ENCODE measurements around the gene CDK17. TPM values are rescaled to one million over a fixed set of nuclear protein-coding genes. Genes with fewer than 3 reads are reported as not detected.

The CDK17 gene
- polyA plus RNA-seq, 1 donor = 35.2 TPM

- peaks cover 4% of the 10 kb centered on the region for H3K9me3 ChIP-seq (ENCODE audit: control insufficient read depth, low read depth, low read length)
- no peaks in the 10 kb centered on the region for H3K4me1 ChIP-seq (ENCODE audit: control insufficient read depth, insufficient read depth, low read length)
- DNase-seq = no peak
- H3K36me3 ChIP-seq (ENCODE audit: control insufficient read depth, insufficient read depth, low read length) = no peaks in the 10 kb centered on the region
- no peak overlapping the region for H3K4me3 ChIP-seq (ENCODE audit: low read length)
- H3K27me3 ChIP-seq (ENCODE audit: control insufficient read depth, insufficient read depth, low read length) = no peaks in the 10 kb centered on the region
- H3K27ac ChIP-seq (ENCODE audit: low read length) = no peak overlapping the region
These were observed 25.1 kb downstream of the CDK17 start for GRCh38 chr12:96375170-96375569.

DNA sequence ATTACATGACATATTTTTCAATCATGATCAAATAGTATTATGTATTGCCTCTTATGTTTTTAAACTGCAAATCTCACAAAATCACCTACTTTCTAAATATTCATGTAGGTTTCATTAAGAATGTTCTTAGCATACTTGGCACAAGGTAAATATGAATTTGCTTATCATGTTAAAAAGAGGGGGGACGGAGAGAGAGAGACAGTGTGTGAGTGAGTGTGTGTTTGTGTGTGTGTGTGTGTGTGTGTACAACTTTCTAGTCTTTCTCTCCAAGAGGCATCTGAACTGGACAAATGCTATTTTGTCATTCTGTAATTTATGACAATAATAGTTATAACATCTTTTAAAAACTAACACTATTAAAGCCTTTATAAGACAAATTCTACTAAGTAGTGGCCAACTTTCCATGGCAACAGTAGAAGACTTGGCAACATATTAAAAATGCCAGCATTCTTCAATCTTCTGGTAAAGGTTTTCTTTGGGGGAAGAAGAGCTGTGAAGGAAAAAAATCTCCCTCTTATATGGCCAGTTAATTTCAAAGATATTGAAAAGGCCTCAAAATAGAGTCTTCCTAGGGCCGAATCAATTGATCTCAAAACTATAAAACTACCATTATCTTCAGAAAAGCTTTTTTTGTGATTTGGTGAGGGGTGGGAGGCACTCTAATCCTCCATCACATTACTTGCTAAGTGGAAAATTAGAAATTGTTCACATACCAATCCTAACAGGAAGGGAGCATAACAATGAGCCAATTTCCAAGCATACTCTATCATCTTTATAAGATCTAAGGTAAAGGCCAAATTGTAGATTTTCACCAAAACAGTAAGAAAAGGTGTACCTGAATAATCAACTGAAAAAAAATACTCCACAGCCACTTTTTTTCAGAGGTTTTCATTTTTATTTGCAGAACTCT lies 28.2 kb downstream of the CDK17 start:
- WGBS (ENCODE audit: insufficient coverage, low lambda C conversion rate) = no CpG with 5 or more reads among the region's 2 CpGs
- Histone ChIP-seq H3K36me3 (ENCODE audit: control insufficient read depth, insufficient read depth, low read length) (no peaks in the 10 kb centered on the region), H3K4me3 (ENCODE audit: low read length) (no peak overlapping the region), H3K27ac (ENCODE audit: low read length) (no peak overlapping the region), H3K9me3 (ENCODE audit: control insufficient read depth, low read depth, low read length) (no peaks in the 10 kb centered on the region), H3K4me1 (ENCODE audit: control insufficient read depth, insufficient read depth, low read length) (no peaks in the 10 kb centered on the region), H3K27me3 (ENCODE audit: control insufficient read depth, insufficient read depth, low read length) (no peaks in the 10 kb centered on the region)
- no peak for DNase-seq

DNA sequence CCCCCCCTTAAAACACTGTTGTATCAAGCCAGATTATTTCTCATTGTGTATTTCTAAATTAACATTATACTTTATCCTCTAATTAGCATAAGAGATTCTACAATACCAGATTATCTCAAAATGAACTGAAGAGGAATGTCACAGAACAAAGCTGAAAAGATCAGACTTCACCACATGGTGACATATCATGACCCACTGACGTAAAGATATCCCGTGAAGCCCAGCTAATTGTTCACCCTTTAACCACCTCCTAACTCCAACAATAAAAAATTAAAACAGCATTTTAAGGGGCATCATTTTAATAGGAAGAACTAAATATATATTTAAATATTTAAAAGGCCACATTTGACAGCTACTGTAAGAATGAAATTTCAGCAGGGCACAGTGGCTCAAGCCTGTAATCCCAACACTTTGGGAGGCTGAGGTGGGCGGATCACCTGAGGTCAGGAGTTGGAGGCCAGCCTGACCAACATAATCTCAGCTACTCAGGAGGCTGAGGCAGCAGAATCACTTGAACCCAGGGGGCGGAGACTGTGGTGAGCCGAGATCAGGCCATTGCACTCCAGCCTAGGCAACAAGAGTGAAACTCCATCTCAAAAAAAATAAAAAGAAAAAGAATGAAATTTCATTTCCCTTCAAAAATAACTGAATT lies 29.0 kb downstream of the CDK17 start:
- no peak for DNase-seq
- Histone ChIP-seq H3K4me3 (ENCODE audit: low read length) (no peak overlapping the region), H3K27me3 (ENCODE audit: control insufficient read depth, insufficient read depth, low read length) (no peaks in the 10 kb centered on the region), H3K9me3 (ENCODE audit: control insufficient read depth, low read depth, low read length) (no peaks in the 10 kb centered on the region), H3K27ac (ENCODE audit: low read length) (no peak overlapping the region), H3K36me3 (ENCODE audit: control insufficient read depth, insufficient read depth, low read length) (no peaks in the 10 kb centered on the region), H3K4me1 (ENCODE audit: control insufficient read depth, insufficient read depth, low read length) (no peaks in the 10 kb centered on the region)
- no CpG with 5 or more reads among the region's 5 CpGs for WGBS (ENCODE audit: insufficient coverage, low lambda C conversion rate)

GRCh38 chr12:96368687-96369086 lies 31.6 kb downstream of the CDK17 start:
- Histone ChIP-seq H3K36me3 (ENCODE audit: control insufficient read depth, insufficient read depth, low read length) (no peaks in the 10 kb centered on the region), H3K27ac (ENCODE audit: low read length) (no peak overlapping the region), H3K27me3 (ENCODE audit: control insufficient read depth, insufficient read depth, low read length) (no peaks in the 10 kb centered on the region), H3K9me3 (ENCODE audit: control insufficient read depth, low read depth, low read length) (no peaks in the 10 kb centered on the region), H3K4me1 (ENCODE audit: control insufficient read depth, insufficient read depth, low read length) (no peaks in the 10 kb centered on the region), H3K4me3 (ENCODE audit: low read length) (no peak overlapping the region)
- WGBS (ENCODE audit: insufficient coverage, low lambda C conversion rate) = no CpG with 5 or more reads among the region's 1 CpG
- no peak for DNase-seq

DNA sequence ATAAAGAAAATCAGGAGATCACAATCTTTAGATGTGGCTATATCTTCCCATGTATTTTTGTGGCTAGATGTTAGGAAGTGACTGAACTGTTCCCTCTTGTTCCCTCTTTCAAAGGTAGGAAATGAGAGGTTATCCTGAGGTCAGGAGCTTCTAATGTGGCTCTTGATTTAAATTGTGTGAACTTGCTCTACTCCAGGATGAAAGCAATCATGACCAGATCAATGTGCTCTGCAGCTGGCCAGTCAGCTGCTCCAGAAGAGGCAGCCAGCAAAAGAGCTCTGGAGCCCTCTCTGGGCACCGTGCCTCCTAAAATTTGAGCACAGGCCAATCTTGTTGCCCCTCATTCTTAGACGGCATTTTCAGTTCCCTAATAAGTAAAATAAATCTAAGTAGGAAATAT lies 32.0 kb downstream of the CDK17 start:
- Histone ChIP-seq H3K27me3 (ENCODE audit: control insufficient read depth, insufficient read depth, low read length) (no peaks in the 10 kb centered on the region), H3K4me3 (ENCODE audit: low read length) (no peak overlapping the region), H3K27ac (ENCODE audit: low read length) (no peak overlapping the region), H3K4me1 (ENCODE audit: control insufficient read depth, insufficient read depth, low read length) (no peaks in the 10 kb centered on the region), H3K9me3 (ENCODE audit: control insufficient read depth, low read depth, low read length) (no peaks in the 10 kb centered on the region), H3K36me3 (ENCODE audit: control insufficient read depth, insufficient read depth, low read length) (no peaks in the 10 kb centered on the region)
- 86% methylated on average over 1 of the region's 2 CpGs for WGBS (ENCODE audit: insufficient coverage, low lambda C conversion rate)
- no peak for DNase-seq

- WGBS (ENCODE audit: insufficient coverage, low lambda C conversion rate) = no CpG with 5 or more reads among the region's 2 CpGs
- H3K27ac ChIP-seq (ENCODE audit: low read length) = no peak overlapping the region
- no peaks in the 10 kb centered on the region for H3K27me3 ChIP-seq (ENCODE audit: control insufficient read depth, insufficient read depth, low read length)
- no peak for DNase-seq
- H3K9me3 ChIP-seq (ENCODE audit: control insufficient read depth, low read depth, low read length) = no peaks in the 10 kb centered on the region
- H3K4me3 ChIP-seq (ENCODE audit: low read length) = no peak overlapping the region
- H3K4me1 ChIP-seq (ENCODE audit: control insufficient read depth, insufficient read depth, low read length) = peaks cover 3% of the 10 kb centered on the region
- H3K36me3 ChIP-seq (ENCODE audit: control insufficient read depth, insufficient read depth, low read length) = no peaks in the 10 kb centered on the region
These were observed 33.9 kb downstream of the CDK17 start for GRCh38 chr12:96366381-96366654.

- Histone ChIP-seq H3K27ac (ENCODE audit: low read length) (no peak overlapping the region), H3K36me3 (ENCODE audit: control insufficient read depth, insufficient read depth, low read length) (no peaks in the 10 kb centered on the region), H3K27me3 (ENCODE audit: control insufficient read depth, insufficient read depth, low read length) (no peaks in the 10 kb centered on the region), H3K9me3 (ENCODE audit: control insufficient read depth, low read depth, low read length) (no peaks in the 10 kb centered on the region), H3K4me1 (ENCODE audit: control insufficient read depth, insufficient read depth, low read length) (peaks cover 5% of the 10 kb centered on the region), H3K4me3 (ENCODE audit: low read length) (no peak overlapping the region)
- WGBS (ENCODE audit: insufficient coverage, low lambda C conversion rate) = 80% methylated on average over 1 of the region's 2 CpGs
- no peak for DNase-seq
These were observed 34.4 kb downstream of the CDK17 start for GRCh38 chr12:96365604-96366380.

GRCh38 chr12:96364092-96364700 lies 36.0 kb downstream of the CDK17 start:
- WGBS (ENCODE audit: insufficient coverage, low lambda C conversion rate) = 97% methylated on average over 3 of the region's 3 CpGs

GRCh38 chr12:96361074-96361473 lies 39.2 kb downstream of the CDK17 start:
- Histone ChIP-seq H3K4me3 (ENCODE audit: low read length) (no peak overlapping the region), H3K27me3 (ENCODE audit: control insufficient read depth, insufficient read depth, low read length) (no peaks in the 10 kb centered on the region), H3K9me3 (ENCODE audit: control insufficient read depth, low read depth, low read length) (no peaks in the 10 kb centered on the region), H3K36me3 (ENCODE audit: control insufficient read depth, insufficient read depth, low read length) (no peaks in the 10 kb centered on the region), H3K27ac (ENCODE audit: low read length) (peak overlapping the region; percentile 45), H3K4me1 (ENCODE audit: control insufficient read depth, insufficient read depth, low read length) (peaks cover 19% of the 10 kb centered on the region)
- WGBS (ENCODE audit: insufficient coverage, low lambda C conversion rate) = 100% methylated on average over 2 of the region's 4 CpGs
- no peak for DNase-seq

More at GRCh38 chr12:96364092-96364700, 36.0 kb downstream of the CDK17 start:
- no peaks in the 10 kb centered on the region for H3K27me3 ChIP-seq (ENCODE audit: control insufficient read depth, insufficient read depth, low read length)
- H3K36me3 ChIP-seq (ENCODE audit: control insufficient read depth, insufficient read depth, low read length) = no peaks in the 10 kb centered on the region
- no peaks in the 10 kb centered on the region for H3K9me3 ChIP-seq (ENCODE audit: control insufficient read depth, low read depth, low read length)
- H3K4me3 ChIP-seq (ENCODE audit: low read length) = no peak overlapping the region
- no peak for DNase-seq
- peaks cover 9% of the 10 kb centered on the region for H3K4me1 ChIP-seq (ENCODE audit: control insufficient read depth, insufficient read depth, low read length)
- H3K27ac ChIP-seq (ENCODE audit: low read length) = no peak overlapping the region

DNA sequence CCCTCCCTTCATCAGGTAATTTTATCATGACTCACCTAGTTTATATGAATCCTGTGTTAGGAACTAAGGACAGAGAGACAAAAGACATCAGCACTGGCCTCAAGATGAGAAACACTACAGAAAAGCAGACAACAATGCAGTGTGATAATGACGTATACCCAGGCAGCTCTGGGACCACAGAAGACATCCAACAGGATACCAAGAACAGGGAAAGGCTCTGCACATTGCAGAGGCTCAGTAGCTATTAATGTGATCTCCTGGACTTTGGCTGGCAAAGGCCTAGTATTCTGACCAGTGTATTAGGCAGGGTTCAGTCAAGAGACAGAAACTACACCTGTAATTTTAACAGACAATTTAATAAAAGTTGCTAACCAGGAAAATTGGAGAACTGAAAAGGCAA lies 39.7 kb downstream of the CDK17 start:
- Histone ChIP-seq H3K27me3 (ENCODE audit: control insufficient read depth, insufficient read depth, low read length) (no peaks in the 10 kb centered on the region), H3K4me3 (ENCODE audit: low read length) (no peak overlapping the region), H3K9me3 (ENCODE audit: control insufficient read depth, low read depth, low read length) (no peaks in the 10 kb centered on the region), H3K4me1 (ENCODE audit: control insufficient read depth, insufficient read depth, low read length) (peaks cover 23% of the 10 kb centered on the region), H3K36me3 (ENCODE audit: control insufficient read depth, insufficient read depth, low read length) (no peaks in the 10 kb centered on the region), H3K27ac (ENCODE audit: low read length) (peak overlapping the region; percentile 45)
- WGBS (ENCODE audit: insufficient coverage, low lambda C conversion rate) = no CpG with 5 or more reads among the region's 1 CpG
- DNase-seq = peak in 1 of 2 donors; percentile 37
